GM19351 (cell line): Measurements from ENCODE around the gene ANKRD36B.
"Not testable (repeated sequence)": the region's sequence is repeated elsewhere in the genome, so short reads cannot be mapped to it uniquely, and the experiment has no call there.

Experiments used
- ATAC-seq: cut with Tn5 transposase; IDR thresholded peaks from one replicate; pipeline ENCODE4 v1.9.1; 2021; ENCODE audit warnings: mild to moderate bottlenecking, moderate library complexity; ENCODE audit not compliant: unreplicated experiment

ANKRD36B gene

DNA sequence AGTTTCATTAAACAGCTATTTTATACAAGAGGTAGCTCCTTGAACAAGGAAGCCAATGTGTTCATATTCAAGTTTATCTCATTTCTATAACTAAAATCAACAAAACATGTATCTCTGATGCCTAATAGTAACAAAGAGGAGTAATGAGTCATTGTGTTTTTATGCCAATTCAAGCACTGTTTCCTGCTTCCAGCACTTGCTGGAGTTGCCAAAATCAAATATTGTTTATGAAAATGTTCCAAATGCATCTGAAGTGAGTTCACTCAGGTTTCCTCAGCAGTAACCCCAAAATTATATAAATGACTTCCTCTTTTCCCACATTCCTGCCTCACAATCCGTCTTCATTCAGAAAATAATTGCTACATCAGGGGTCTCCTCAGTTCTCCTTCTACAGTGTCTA is 39.2 kb downstream of the ANKRD36B start:
- not testable (repeated sequence) for ATAC-seq

DNA sequence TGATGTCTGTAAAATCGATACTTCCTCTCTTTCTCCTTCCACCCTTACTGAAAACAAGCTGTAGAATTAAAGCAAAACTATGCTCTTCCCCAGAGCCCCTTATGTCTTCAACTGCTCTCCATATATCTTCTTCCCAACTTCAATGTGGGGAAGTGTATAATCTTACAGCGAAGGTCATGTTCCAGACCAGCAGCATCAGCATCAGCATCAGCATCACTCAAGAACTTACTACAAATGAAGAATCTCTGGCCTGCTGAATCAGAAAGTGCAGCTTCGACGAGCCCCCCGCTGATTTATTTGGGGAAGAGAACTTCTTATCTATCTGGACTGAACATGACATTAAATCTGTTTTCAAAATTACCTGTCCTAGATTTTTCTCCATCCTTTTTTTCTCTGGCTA is 40.6 kb downstream of the ANKRD36B start:
- ATAC-seq, result not testable (repeated sequence)

DNA sequence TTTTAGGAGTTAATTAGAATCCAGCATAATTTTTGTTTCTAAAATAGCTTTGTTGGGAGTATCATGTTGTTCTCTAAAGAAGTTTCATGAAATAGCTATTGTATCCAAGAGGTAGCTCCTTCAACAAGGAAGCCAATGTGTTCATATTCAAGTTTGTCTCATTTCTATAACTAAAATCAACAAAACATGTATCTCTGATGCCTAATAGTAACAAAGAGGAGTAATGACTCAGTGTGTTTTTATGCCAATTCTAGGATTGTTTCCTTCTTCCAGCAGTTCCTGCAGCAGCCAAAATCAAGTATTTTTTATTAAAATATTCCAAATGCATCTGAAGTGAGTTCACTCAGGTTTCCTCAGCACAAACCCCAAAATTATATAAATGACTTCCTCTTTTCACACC is 41.1 kb downstream of the ANKRD36B start:
- not testable (repeated sequence) for ATAC-seq

DNA sequence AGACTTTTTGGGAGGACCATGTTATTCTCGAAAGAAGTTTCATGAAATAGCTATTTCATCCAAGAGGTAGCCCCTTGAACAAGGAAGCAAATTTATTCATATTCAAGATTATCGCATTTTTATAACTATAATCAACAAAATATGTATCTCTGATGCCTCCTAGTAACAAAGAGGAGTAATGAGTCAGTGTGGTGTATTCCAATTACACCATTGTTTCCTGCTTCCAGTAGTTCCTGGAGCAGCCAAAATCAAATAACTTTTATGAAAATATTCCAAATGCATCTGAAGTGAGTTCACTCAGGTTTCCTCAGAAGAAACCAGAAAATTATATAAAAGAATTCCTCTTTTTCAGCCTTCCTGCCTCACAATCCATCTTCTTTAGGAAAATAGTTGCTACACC is 43.0 kb downstream of the ANKRD36B start:
- ATAC-seq, result no peak

DNA sequence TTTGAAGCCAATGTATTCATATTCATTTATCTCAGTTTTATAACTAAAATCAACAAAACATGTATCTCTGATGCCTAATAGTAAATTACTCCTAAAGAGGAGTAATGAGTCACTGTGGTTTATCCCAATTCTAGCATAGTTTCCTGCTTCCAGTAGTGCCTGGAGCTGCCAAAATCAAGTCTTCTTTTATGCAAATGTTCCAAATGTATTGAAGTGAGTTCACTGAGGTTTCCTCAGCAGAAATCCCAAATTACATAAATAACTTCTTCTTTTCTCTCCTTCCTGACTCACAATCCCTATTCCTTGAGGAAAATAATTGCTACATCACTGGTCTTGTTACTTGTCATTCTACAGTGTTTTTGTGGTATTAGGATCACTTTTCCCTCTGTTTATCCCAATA is 44.8 kb downstream of the ANKRD36B start:
- not testable (repeated sequence) for ATAC-seq

DNA sequence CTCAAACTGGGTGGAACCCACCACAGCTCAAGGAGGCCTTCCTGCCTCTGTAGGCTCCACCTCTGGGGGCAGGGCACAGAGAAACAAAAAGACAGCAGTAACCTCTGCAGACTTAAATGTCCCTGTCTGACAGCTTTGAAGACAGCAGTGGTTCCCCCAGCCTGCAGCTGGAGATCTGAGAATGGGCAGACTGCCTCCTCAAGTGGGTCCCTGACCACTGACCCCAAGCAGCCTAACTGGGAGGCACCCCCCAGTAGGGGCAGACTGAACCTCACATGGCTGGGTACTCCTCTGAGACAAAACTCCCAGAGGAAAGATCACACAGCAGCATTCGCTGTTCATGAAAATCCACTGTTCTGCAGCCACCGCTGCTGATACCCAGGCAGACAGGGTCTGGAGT is 63.8 kb downstream of the ANKRD36B start:
- ATAC-seq, result not testable (repeated sequence)

DNA sequence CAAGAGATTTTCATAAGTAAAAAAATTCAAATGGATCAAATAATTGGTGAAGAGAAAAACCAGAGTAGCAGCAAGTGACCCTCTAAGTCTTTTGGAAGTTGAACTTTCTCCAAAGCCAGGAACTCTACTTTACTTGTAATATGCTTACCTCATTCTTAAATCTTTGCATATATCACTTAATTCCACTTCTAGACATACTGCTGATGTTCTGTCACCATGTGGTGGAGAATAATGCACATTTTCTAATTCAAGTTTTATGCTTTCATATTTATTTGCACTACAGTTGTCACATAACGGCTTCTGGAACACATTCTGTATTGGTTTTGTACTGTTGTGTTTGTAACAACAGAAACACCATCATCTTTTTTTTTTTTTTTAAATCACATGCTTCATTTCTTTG is 65.9 kb downstream of the ANKRD36B start:
- not testable (repeated sequence) for ATAC-seq

DNA sequence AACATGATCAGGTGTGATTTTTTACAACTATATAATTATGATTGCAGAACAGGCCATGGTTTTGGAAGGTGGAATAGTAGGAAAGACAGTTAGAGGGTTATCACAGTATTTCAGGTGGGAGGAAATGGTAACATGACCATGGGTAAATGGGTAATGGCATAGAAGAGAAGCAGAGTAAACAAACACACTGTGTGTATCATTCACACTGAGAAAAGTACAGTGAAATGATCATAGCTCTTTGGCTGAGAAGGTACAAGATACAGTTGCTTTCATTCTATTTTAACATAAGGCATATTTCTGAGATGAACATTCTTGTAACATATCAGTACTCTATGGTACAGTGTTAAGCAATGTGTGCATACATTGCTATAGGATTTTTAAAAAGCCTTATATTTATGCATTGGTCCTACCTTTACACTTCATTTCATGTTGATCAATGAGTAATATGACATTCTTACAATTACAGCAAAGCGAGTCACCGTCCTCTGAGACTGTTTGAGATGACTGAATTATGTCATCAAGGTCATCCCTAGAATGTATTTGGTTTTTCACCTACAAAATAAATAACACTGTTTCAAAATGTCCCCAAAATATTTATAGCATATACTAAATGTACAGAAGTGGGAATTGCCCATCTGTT is 66.6 kb downstream of the ANKRD36B start:
- ATAC-seq, result not testable (repeated sequence)

DNA sequence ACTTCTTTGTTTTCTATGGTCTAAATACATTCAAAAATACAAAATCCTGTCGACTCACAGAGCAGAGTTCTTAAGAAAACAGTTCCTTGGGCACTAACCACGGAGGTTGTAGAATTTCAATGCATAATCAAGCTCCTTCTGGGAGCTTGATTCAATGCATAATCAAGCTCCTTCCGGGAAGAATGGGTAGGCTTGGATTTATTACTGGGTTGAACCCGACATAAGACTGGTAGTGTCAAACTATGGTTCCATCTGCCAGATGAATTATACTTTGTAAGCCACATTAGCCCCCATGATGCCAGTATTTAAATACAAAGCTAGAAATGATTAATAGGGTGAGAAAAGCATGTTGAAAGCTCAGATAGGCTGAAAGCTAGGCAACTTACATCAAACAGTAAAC is 94.0 kb downstream of the ANKRD36B start:
- not testable (repeated sequence) for ATAC-seq

DNA sequence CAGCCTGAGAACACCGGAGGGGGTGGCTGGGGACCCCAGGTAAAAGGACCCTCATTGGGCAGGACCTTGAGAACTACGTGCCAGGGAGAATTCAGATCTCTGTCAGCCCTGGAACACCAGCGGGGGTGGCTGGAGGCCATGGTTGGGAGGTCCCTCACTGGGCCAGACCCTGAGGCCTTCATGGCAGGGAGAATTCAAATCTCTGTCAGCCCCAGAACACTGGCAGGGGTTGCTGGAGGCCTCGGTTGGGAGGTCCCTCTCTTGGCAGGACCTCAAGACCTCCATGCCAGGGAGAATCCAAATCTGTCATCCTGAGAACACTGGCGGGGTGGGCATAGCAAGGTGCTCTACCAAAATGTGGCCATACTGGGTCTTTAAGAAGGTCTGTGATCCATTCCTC is 99.5 kb downstream of the ANKRD36B start:
- ATAC-seq, result not testable (repeated sequence)
